ENCODE measurements around the gene PSMD13.

DNA sequence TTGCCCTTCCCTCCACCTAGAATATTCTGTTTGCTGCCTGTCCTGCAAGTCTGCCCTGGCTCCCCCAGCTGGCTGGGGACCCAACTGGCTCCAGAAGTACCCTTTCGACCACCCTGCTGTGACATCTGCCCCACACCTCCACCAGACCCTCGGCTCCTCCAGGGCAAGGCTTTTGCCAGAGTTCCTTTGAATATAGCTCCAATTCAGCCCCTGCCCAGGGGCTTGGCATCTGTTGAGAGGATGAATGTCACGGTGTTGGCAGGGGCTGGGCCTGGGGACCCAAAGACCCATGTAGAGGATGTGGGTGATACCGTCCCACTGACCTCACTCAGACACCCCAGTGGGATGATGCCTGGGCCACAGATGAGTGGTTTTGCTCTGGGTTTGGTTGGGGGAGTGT is 45.4 kb downstream of the PSMD13 start:
- TF ChIP-seq, protein P1, sequence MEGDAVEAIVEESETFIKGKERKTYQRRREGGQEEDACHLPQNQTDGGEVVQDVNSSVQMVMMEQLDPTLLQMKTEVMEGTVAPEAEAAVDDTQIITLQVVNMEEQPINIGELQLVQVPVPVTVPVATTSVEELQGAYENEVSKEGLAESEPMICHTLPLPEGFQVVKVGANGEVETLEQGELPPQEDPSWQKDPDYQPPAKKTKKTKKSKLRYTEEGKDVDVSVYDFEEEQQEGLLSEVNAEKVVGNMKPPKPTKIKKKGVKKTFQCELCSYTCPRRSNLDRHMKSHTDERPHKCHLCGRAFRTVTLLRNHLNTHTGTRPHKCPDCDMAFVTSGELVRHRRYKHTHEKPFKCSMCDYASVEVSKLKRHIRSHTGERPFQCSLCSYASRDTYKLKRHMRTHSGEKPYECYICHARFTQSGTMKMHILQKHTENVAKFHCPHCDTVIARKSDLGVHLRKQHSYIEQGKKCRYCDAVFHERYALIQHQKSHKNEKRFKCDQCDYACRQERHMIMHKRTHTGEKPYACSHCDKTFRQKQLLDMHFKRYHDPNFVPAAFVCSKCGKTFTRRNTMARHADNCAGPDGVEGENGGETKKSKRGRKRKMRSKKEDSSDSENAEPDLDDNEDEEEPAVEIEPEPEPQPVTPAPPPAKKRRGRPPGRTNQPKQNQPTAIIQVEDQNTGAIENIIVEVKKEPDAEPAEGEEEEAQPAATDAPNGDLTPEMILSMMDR (IDR thresholded peaks at IDR 0.05; ENCODE audit: low read depth, low read length, missing input control): no peak
- TF ChIP-seq, protein P2, sequence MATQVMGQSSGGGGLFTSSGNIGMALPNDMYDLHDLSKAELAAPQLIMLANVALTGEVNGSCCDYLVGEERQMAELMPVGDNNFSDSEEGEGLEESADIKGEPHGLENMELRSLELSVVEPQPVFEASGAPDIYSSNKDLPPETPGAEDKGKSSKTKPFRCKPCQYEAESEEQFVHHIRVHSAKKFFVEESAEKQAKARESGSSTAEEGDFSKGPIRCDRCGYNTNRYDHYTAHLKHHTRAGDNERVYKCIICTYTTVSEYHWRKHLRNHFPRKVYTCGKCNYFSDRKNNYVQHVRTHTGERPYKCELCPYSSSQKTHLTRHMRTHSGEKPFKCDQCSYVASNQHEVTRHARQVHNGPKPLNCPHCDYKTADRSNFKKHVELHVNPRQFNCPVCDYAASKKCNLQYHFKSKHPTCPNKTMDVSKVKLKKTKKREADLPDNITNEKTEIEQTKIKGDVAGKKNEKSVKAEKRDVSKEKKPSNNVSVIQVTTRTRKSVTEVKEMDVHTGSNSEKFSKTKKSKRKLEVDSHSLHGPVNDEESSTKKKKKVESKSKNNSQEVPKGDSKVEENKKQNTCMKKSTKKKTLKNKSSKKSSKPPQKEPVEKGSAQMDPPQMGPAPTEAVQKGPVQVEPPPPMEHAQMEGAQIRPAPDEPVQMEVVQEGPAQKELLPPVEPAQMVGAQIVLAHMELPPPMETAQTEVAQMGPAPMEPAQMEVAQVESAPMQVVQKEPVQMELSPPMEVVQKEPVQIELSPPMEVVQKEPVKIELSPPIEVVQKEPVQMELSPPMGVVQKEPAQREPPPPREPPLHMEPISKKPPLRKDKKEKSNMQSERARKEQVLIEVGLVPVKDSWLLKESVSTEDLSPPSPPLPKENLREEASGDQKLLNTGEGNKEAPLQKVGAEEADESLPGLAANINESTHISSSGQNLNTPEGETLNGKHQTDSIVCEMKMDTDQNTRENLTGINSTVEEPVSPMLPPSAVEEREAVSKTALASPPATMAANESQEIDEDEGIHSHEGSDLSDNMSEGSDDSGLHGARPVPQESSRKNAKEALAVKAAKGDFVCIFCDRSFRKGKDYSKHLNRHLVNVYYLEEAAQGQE (IDR thresholded peaks at IDR 0.05): no peak
- TF ChIP-seq GABPA (IDR thresholded peaks at IDR 0.05 in 1 of 2, conservative IDR thresholded peaks at IDR 0.05 in 1 of 2): no peak

All from liver (tissue), 3 donors.